PFSK-1 (cell line): ENCODE results near the gene IQCM.

Experiments
- POLR2AphosphoS5 ChIP-seq: IDR thresholded peaks from 2 replicates; pipeline ENCODE4 v1.6.1; 2012; ENCODE audit warnings: low read depth, mild to moderate bottlenecking, control low read depth, low read length, moderate library complexity
- REST ChIP-seq, 2 experiments: IDR thresholded peaks; 2 replicates each; pipeline versions ENCODE4 v1.6.1 to v1.8.0; 2011 to 2012; ENCODE audit warnings: low read depth in 2 of 2, low read length in 2 of 2, control low read depth in 1 of 2, inconsistent platforms in 1 of 2, mild to moderate bottlenecking in 1 of 2, moderate library complexity in 1 of 2; ENCODE audit not compliant: insufficient read depth in 1 of 2
- SIN3A ChIP-seq: IDR thresholded peaks from 2 replicates; pipeline ENCODE4 v1.6.1; 2012; ENCODE audit warnings: mild to moderate bottlenecking, low read length, moderate library complexity, borderline replicate concordance; ENCODE audit not compliant: insufficient read depth
- TAF1 ChIP-seq: IDR thresholded peaks from 2 replicates; pipeline ENCODE4 v1.6.1; 2012; ENCODE audit warnings: low read length, control low read depth, borderline replicate concordance; ENCODE audit not compliant: insufficient read depth

- TF ChIP-seq SIN3A (no peak), POLR2AphosphoS5 (no peak), REST (IDR thresholded peaks at IDR 0.05; ENCODE audit: insufficient read depth in 1 of 2, low read depth in 2 of 2, low read length in 2 of 2) (no peak), TAF1 (no peak)
Observed at GRCh38 chr4:149741186-149741831, 74.3 kb downstream of the IQCM start.
